GM12878 (cell line): ENCODE data around the gene ANKRD17. TPM values are rescaled to one million over a fixed set of nuclear protein-coding genes. Genes with fewer than 3 reads are reported as not detected.

Experiments used
- ATF7 ChIP-seq: fragments of 450-650 bp; IDR thresholded peaks from 2 replicates; pipeline ENCODE4 v1.6.1; 2016; ENCODE audit warnings: low read depth, mild to moderate bottlenecking
- CHD1 ChIP-seq: IDR thresholded peaks from 2 replicates; pipeline ENCODE4 v1.6.1; 2012; ENCODE audit warnings: low read depth, low read length, improper control_type of control experiment
- CHD2 ChIP-seq: IDR thresholded peaks from 2 replicates; pipeline ENCODE4 v1.6.1; 2011; ENCODE audit warnings: low read depth, low read length, improper control_type of control experiment, borderline replicate concordance
- GATAD2B ChIP-seq: fragments of 450-650 bp; conservative IDR thresholded peaks from 2 replicates; pipeline ENCODE4 v1.6.1; 2017; ENCODE audit warnings: low read depth, mild to moderate bottlenecking, moderate library complexity
- HCFC1 ChIP-seq: fragments of 150-350 bp; IDR thresholded peaks from 2 replicates; pipeline ENCODE4 v1.6.1; 2014; ENCODE audit warnings: low read length
- JUND ChIP-seq: IDR thresholded peaks from 2 replicates; pipeline ENCODE4 v1.6.1; 2012; ENCODE audit warnings: low read depth, mild to moderate bottlenecking, low read length, improper control_type of control experiment, moderate library complexity
- KLF5 ChIP-seq: fragments of 450-650 bp; IDR thresholded peaks from 2 replicates; pipeline ENCODE4 v1.6.1; 2014; ENCODE audit warnings: mild to moderate bottlenecking; ENCODE audit not compliant: partially characterized antibody
- MTA3 ChIP-seq: IDR thresholded peaks from 2 replicates; pipeline ENCODE4 v1.6.1; 2012; ENCODE audit warnings: low read length, inconsistent platforms, borderline replicate concordance
- NBN ChIP-seq: fragments of 450-650 bp; IDR thresholded peaks from 2 replicates; pipeline ENCODE4 v1.6.1; 2016
- NFYA ChIP-seq: IDR thresholded peaks from 2 replicates; pipeline ENCODE4 v1.6.1; 2011; ENCODE audit warnings: low read depth, mild to moderate bottlenecking, low read length, improper control_type of control experiment, borderline replicate concordance
- RAD51 ChIP-seq: fragments of 450-650 bp; IDR thresholded peaks from 2 replicates; pipeline ENCODE4 v1.6.1; 2016; ENCODE audit warnings: moderate library complexity, mild to moderate bottlenecking, inconsistent platforms
- RCOR1 ChIP-seq: conservative IDR thresholded peaks from 2 replicates; pipeline ENCODE4 v1.6.1; 2012; ENCODE audit warnings: low read depth, low read length, improper control_type of control experiment
- SUZ12 ChIP-seq: fragments of 200-600 bp; sonication (generic); IDR thresholded peaks from one replicate; pipeline ENCODE4 v1.6.1; 2018; ENCODE audit warnings: antibody characterized with exemption, mild to moderate bottlenecking; ENCODE audit not compliant: unreplicated experiment
- TBL1XR1 ChIP-seq: IDR thresholded peaks from 2 replicates; pipeline ENCODE4 v1.6.1; 2012; ENCODE audit warnings: low read depth, low read length, improper control_type of control experiment
- ZNF24 ChIP-seq: fragments of 450-650 bp; IDR thresholded peaks from 2 replicates; pipeline ENCODE4 v1.6.1; 2017; ENCODE audit warnings: antibody characterized with exemption, mild to moderate bottlenecking
- polyA plus RNA-seq, 11 experiments: library from polyadenylated mRNA; depleted of rRNA in 4 of 11; unstranded in 6 of 11; stranded (reverse) in 5 of 11; fragments of >200 nt; fragmentation: Nextera tagmentation in 4 of 11; fragmentation: Illumina TruSeq in 1 of 11; extraction: Ambion mirVana in 4 of 11; extraction: Trizol in 1 of 11; gene quantifications; 1 replicate in 1 of 11; 2 replicates in 10 of 11; pipeline versions ENCODE4 v1.2.1 to v1.2.3, GENCODE V29; 2011 to 2016; ENCODE audit warnings: inconsistent platforms in 2 of 11, missing spikeins in 2 of 11, low read depth in 1 of 11
- total RNA-seq, 4 experiments: library from RNA; depleted of rRNA in 3 of 4; stranded (reverse); fragments of >200 nt in 3 of 4; fragmentation: Illumina TruSeq in 1 of 4; extraction: Trizol in 1 of 4; gene quantifications; 2 replicates each; pipeline versions ENCODE4 v1.2.1 to v1.2.3, GENCODE V29; 2013 to 2021
- TF ChIP-seq, protein P1 (sequence below): fragments of 450-650 bp; IDR thresholded peaks from 2 replicates; pipeline ENCODE4 v1.6.1; 2017; ENCODE audit warnings: mild to moderate bottlenecking, low read depth, inconsistent platforms; ENCODE audit not compliant: poor library complexity, severe bottlenecking
- TF ChIP-seq, protein P2 (sequence below): fragments of 450-650 bp; IDR thresholded peaks from 2 replicates; pipeline ENCODE4 v1.6.1; 2017; ENCODE audit warnings: mild to moderate bottlenecking, moderate library complexity
- TF ChIP-seq, protein P3 (sequence below): fragments of 450-650 bp; IDR thresholded peaks from 2 replicates; pipeline ENCODE4 v1.6.1; 2016; ENCODE audit warnings: mild to moderate bottlenecking
- TF ChIP-seq, protein P4 (sequence below): IDR thresholded peaks from 2 replicates; pipeline ENCODE4 v1.6.1; 2011; ENCODE audit warnings: borderline replicate concordance, low read depth, mild to moderate bottlenecking, moderate library complexity, mixed read lengths, low read length; ENCODE audit not compliant: insufficient read depth; ENCODE audit errors: extremely low read length
- TF ChIP-seq, protein P5 (sequence below), 3 experiments: IDR thresholded peaks in 2 of 3; conservative IDR thresholded peaks in 1 of 3; 2 replicates each; pipeline ENCODE4 v1.5.1; 2011; ENCODE audit warnings: low read depth in 3 of 3, low read length in 3 of 3, mild to moderate bottlenecking in 3 of 3, control low read depth in 2 of 3, moderate library complexity in 2 of 3, inconsistent platforms in 1 of 3, mixed read lengths in 1 of 3; ENCODE audit not compliant: control insufficient read depth in 2 of 3, insufficient read depth in 1 of 3; ENCODE audit errors: extremely low read depth in 1 of 3

Gene ANKRD17
- total and polyA plus RNA-seq, 10 of the 15 experiments (the other 5 are each of a cell fraction or from before 2014, with no cell fraction given): 11.7 to 46.5 (median 32.6) TPM

DNA sequence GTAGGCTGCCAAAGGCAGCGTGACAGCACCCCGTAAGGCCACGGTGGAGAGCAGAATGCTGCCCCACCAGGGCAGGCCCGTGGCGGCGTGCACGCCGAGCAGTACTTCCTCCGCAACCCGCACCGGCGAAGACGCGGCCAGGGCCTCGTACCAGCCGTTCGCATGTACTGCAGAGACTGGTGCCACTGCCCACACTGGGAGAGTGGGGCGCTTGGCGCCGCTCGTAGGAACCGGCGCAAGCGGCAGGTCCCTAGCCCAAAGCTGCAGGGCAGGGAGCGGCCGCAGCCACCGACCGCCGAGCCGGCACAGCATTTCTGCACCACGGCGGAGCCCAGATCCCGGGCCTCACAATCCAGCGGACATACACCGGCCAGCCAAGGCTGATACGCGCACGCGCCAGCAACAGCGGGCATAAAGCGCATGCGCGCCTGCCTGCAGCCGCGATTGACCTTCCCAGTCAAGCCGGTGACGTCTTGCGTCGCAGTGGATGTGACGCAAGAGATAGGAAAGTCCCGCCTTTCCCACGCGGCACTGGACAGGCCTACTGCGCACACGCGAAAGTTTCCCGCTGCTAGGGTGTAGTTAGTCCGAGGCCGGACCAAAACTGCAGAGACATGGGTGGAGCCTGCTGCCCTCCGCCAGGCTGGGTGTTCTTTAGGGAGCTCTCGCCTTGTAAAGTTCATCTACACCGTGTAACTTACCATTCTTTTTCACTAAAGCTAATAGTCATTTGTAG is 189.1 kb downstream of the ANKRD17 start, which contains the start of gene COX18 (continued):
- TF ChIP-seq, protein P1, sequence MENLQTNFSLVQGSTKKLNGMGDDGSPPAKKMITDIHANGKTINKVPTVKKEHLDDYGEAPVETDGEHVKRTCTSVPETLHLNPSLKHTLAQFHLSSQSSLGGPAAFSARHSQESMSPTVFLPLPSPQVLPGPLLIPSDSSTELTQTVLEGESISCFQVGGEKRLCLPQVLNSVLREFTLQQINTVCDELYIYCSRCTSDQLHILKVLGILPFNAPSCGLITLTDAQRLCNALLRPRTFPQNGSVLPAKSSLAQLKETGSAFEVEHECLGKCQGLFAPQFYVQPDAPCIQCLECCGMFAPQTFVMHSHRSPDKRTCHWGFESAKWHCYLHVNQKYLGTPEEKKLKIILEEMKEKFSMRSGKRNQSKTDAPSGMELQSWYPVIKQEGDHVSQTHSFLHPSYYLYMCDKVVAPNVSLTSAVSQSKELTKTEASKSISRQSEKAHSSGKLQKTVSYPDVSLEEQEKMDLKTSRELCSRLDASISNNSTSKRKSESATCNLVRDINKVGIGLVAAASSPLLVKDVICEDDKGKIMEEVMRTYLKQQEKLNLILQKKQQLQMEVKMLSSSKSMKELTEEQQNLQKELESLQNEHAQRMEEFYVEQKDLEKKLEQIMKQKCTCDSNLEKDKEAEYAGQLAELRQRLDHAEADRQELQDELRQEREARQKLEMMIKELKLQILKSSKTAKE: no peak
- TF ChIP-seq, protein P2, sequence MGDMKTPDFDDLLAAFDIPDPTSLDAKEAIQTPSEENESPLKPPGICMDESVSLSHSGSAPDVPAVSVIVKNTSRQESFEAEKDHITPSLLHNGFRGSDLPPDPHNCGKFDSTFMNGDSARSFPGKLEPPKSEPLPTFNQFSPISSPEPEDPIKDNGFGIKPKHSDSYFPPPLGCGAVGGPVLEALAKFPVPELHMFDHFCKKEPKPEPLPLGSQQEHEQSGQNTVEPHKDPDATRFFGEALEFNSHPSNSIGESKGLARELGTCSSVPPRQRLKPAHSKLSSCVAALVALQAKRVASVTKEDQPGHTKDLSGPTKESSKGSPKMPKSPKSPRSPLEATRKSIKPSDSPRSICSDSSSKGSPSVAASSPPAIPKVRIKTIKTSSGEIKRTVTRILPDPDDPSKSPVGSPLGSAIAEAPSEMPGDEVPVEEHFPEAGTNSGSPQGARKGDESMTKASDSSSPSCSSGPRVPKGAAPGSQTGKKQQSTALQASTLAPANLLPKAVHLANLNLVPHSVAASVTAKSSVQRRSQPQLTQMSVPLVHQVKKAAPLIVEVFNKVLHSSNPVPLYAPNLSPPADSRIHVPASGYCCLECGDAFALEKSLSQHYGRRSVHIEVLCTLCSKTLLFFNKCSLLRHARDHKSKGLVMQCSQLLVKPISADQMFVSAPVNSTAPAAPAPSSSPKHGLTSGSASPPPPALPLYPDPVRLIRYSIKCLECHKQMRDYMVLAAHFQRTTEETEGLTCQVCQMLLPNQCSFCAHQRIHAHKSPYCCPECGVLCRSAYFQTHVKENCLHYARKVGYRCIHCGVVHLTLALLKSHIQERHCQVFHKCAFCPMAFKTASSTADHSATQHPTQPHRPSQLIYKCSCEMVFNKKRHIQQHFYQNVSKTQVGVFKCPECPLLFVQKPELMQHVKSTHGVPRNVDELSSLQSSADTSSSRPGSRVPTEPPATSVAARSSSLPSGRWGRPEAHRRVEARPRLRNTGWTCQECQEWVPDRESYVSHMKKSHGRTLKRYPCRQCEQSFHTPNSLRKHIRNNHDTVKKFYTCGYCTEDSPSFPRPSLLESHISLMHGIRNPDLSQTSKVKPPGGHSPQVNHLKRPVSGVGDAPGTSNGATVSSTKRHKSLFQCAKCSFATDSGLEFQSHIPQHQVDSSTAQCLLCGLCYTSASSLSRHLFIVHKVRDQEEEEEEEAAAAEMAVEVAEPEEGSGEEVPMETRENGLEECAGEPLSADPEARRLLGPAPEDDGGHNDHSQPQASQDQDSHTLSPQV: no peak
- TF ChIP-seq NBN: peak; percentile 82; the same call in 1 of the 2 replicates
- no peak for TF ChIP-seq ZNF24
- peak; percentile 95 for TF ChIP-seq ATF7
- TF ChIP-seq CHD2: no peak
- peak; percentile 84 for TF ChIP-seq GATAD2B
- TF ChIP-seq TBL1XR1: 0 out of 2 replicates have a peak, but pooled peaks have one; percentile 30
- no peak for TF ChIP-seq KLF5
- TF ChIP-seq RCOR1: no peak
- no peak; the same call in 1 of the 2 replicates for TF ChIP-seq MTA3
- TF ChIP-seq SUZ12: no peak
- TF ChIP-seq, protein P3, sequence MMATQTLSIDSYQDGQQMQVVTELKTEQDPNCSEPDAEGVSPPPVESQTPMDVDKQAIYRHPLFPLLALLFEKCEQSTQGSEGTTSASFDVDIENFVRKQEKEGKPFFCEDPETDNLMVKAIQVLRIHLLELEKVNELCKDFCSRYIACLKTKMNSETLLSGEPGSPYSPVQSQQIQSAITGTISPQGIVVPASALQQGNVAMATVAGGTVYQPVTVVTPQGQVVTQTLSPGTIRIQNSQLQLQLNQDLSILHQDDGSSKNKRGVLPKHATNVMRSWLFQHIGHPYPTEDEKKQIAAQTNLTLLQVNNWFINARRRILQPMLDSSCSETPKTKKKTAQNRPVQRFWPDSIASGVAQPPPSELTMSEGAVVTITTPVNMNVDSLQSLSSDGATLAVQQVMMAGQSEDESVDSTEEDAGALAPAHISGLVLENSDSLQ: peak; percentile 58
- TF ChIP-seq JUND: peak; percentile 62; the same call in 1 of the 2 replicates
- TF ChIP-seq CHD1: no peak; the same call in none of the 2 replicates
- TF ChIP-seq RAD51: no peak
- TF ChIP-seq, protein P4, sequence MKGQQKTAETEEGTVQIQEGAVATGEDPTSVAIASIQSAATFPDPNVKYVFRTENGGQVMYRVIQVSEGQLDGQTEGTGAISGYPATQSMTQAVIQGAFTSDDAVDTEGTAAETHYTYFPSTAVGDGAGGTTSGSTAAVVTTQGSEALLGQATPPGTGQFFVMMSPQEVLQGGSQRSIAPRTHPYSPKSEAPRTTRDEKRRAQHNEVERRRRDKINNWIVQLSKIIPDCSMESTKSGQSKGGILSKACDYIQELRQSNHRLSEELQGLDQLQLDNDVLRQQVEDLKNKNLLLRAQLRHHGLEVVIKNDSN: peak; percentile 18
- no peak for TF ChIP-seq NFYA
- TF ChIP-seq HCFC1: peak; percentile 70
- TF ChIP-seq, protein P5, sequence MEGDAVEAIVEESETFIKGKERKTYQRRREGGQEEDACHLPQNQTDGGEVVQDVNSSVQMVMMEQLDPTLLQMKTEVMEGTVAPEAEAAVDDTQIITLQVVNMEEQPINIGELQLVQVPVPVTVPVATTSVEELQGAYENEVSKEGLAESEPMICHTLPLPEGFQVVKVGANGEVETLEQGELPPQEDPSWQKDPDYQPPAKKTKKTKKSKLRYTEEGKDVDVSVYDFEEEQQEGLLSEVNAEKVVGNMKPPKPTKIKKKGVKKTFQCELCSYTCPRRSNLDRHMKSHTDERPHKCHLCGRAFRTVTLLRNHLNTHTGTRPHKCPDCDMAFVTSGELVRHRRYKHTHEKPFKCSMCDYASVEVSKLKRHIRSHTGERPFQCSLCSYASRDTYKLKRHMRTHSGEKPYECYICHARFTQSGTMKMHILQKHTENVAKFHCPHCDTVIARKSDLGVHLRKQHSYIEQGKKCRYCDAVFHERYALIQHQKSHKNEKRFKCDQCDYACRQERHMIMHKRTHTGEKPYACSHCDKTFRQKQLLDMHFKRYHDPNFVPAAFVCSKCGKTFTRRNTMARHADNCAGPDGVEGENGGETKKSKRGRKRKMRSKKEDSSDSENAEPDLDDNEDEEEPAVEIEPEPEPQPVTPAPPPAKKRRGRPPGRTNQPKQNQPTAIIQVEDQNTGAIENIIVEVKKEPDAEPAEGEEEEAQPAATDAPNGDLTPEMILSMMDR (IDR thresholded peaks at IDR 0.05 in 2 of 3, conservative IDR thresholded peaks at IDR 0.05 in 1 of 3; ENCODE audit: control insufficient read depth in 2 of 3, extremely low read depth in 1 of 3, insufficient read depth in 1 of 3, low read depth in 3 of 3, low read length in 3 of 3): no peak
